ENCODE measurements around the gene ITGB6.
A peak's percentile ranks its signal among the peaks of the same experiment; 100 is the strongest.

The ITGB6 gene

DNA sequence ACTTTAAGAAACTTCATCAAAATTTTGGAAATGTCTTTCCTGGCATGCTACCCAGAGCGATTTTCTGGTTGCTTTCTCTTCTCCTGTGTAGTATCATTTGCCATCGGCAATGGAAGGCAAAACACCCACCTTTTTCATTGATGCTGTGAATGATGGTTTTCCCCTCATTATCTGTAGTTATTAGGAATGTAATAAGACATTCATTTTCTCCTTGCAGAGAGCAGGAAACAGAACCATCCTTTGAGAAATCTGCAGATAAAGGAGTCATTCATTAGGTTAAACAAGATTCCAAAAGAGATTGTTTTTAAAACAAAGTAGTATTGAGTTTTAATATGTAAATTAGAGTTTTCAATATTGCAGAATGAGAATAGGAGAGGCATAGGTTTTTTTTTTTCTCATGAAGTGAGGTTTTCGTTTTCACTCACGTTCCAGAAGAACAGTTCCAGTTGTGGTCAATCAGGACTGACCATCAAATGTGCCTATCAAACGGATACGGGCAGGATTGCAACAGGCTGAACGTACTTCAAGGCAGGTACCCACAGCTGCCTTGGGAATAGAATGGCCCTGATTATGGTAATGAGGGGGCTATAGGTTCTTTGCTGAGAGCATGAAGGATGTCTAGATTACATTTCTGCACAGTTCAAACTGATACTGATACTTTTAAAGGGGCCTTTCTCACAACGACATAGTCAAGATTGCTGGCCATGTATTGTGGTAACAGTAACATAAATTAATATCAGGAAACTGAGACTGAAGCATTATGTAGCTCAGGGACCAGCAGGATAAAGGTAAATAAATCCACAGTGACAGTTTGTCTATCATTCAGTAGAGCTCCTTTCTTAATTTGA lies 87.9 kb downstream of the ITGB6 start:
- in situ Hi-C loops (cut with HindIII; ENCODE audit: low pct_ligation_motif_present, low pct_unique_long_range_greater_than_20kb, low sequenced_read_pairs), result no loop called here

DNA sequence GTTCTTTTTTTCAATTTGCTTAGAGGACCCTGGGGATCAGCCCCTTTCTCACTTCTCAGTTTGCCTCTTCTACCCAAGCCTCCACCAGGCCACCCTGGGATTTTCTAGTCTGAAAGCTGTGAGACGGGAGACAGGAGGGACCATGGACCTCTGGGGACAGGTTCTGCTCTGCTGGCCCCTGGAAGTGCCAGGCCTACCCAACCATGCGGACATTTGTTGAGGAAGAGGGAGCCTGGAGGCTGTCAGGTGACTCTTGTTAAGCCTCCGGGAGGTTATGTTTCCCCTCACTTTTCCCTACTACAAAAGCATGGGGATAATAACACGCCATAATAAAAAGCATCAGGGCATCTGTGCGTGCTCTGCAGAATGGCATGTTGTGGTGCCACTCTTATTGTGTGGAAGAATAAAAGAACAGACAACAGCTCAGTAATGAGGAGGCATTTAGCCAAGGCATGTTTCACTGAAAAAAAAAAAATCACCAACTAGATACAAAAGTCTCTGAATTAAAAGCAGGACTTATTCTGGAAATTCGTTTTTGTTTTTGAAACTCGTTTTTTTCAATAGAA lies 89.3 kb downstream of the ITGB6 start:
- in situ Hi-C loops (cut with HindIII; ENCODE audit: low pct_ligation_motif_present, low pct_unique_long_range_greater_than_20kb, low sequenced_read_pairs), result no loop called here
- no peak for DNase-seq

More for the DNA sequence above, 87.9 kb downstream of the ITGB6 start:
- no peak for DNase-seq

DNA sequence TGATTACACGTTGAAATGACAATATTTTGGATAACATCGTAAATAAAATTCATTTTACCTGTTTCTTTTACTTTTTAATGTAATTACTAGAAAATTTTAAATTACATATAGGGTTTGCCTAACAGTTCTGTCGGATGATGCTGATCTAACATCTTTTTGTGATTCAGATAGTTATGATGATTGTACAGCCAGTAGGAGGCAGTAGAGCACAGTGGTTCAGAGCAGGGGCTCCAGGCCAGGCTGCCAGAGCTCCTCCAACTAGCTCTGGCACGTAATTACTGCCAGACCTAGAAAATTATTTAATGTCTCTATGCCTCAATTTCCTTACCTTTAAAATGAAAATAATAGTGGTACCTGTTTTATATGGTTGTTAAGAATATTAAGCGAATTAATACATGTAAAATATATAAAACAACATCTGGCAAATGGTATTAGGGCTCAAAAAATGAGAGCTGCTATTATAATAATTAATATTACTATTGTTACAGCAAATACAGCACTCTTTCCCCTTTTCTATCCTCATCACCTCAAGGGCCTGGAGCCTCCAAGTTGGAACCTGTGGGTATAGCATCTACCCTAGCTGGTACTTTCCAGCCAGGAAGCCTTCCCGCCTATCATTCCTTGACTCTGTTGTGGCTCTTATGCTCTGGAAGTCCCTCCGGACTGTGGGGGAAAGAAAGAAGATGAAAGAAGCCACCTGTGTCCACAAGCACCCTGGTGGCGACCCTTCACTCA lies 90.0 kb downstream of the ITGB6 start:
- in situ Hi-C loops (cut with HindIII; ENCODE audit: low pct_ligation_motif_present, low pct_unique_long_range_greater_than_20kb, low sequenced_read_pairs), result no loop called here
- peak; percentile 81 for DNase-seq

DNA sequence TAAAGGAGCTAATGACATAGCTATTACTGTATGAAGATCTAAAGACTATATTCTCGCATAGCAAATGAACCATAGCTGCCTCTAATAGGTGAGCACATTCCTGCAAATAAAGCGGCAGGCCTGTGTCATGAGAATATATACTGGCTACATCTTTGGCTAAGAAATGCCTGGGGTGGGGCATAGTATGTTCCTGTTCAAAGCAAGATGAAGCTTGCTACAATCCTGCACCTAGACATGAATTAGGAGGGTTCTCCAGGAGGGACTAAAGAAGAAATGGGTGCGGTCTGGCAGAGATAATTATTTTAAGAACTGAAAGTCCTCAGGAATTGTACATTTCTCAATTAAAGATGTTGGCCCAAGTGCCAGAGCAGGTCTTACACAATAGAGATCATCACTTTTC lies 90.8 kb downstream of the ITGB6 start:
- in situ Hi-C loops (cut with HindIII; ENCODE audit: low pct_ligation_motif_present, low pct_unique_long_range_greater_than_20kb, low sequenced_read_pairs), result no loop called here
- DNase-seq, result no peak

DNA sequence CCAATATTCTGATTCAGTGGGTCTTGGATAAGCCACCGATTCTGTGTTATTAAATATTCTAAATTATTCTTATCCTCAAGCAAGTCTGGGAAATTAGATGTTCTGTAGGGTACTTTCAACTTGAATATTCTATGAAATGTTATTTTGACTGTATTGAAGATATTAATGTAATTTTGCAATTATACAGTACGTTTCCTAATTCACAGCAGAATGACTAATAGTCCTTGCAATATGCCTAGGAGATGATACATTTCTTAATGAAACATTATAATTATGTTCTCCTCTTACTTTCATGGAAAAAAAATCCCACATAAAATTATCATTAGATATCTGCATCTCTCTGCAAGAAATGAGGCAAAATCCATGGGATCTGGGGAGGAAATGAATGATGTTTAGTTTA lies 91.4 kb downstream of the ITGB6 start:
- in situ Hi-C loops (cut with HindIII; ENCODE audit: low pct_ligation_motif_present, low pct_unique_long_range_greater_than_20kb, low sequenced_read_pairs), result no loop called here

DNA sequence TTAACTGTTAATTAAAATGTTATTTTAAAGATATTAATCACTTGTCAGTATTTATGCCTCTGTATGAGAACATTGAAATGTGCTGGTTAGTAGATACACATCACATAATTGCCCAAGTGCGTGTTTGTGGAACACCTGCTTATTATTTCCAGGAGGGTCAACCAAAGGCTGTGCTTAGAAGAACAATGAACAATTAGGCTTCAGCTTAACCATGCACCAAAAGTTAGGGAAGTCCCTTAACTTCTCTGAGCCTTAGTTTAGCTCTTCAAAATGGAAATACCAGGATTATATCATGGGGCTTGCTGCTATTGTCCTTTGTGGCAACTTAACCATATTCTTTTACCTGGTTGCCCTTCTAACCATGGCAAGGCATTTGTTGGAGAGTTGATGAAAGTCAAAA lies 94.7 kb downstream of the ITGB6 start:
- no peak for DNase-seq
- in situ Hi-C loops (cut with HindIII; ENCODE audit: low pct_ligation_motif_present, low pct_unique_long_range_greater_than_20kb, low sequenced_read_pairs), result no loop called here

More for the DNA sequence above, 91.4 kb downstream of the ITGB6 start:
- DNase-seq, result no peak

DNA sequence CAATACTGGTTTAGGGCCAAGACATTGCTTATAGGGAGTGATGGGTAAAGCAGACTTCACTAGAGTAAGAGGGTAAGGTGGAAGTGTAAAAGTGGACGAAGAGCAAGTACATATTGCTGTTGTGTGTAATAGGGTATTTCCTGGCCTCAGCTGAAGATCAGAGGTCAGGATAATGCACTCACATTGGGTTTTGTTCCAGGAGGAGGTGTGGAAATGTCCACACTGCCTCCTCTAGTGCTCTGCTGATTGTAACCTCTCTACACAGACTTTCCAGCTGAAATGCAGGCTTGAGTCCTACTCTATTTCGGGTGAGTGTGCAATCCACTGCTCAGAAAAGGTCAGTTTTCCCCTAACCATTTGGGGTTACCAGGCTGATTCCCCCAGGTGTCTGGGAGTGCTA lies 96.0 kb downstream of the ITGB6 start:
- in situ Hi-C loops (cut with HindIII; ENCODE audit: low pct_ligation_motif_present, low pct_unique_long_range_greater_than_20kb, low sequenced_read_pairs), result no loop called here
- DNase-seq, result no peak

DNA sequence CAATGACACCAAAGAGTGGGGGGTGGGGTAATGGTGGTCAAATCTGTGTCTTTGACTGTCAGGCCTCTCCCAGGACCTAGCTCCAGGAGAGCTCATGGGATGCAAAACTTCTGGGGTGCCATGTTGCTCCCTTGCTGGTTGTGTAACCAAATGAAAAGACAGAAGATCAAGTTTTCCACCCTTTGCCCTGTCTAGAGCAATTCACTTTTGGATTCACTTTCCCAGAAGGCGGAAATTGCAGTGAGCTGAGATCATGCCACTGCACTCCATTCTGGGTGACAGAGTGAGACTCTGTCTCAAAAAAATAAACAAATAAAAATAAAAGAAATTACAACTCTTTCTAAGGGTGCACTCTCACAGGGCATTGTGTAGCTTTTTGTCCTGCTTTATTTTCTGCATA lies 102.7 kb downstream of the ITGB6 start:
- DNase-seq, result no peak
- in situ Hi-C loops (cut with HindIII; ENCODE audit: low pct_ligation_motif_present, low pct_unique_long_range_greater_than_20kb, low sequenced_read_pairs), result no loop called here

DNA sequence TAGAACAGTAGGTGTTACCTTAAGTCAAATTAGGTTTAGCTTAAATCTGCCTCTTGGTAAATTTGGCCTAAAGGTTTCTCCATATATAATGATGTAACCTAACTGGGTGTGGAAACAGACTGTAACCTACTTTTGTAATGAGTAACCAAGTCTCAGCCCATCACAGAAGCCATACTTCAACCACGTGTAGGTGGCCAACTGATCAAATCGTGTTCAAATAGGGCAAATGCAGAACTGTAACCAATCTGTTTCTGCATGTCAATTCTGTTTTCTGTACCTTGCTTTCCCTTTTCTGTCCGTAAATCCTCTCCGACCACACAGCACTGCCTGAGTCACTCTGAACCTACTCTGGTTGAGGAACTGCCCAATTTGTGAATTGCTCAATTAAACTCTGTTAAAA lies 103.7 kb downstream of the ITGB6 start:
- in situ Hi-C loops (cut with HindIII; ENCODE audit: low pct_ligation_motif_present, low pct_unique_long_range_greater_than_20kb, low sequenced_read_pairs), result no loop called here
- DNase-seq, result no peak

DNA sequence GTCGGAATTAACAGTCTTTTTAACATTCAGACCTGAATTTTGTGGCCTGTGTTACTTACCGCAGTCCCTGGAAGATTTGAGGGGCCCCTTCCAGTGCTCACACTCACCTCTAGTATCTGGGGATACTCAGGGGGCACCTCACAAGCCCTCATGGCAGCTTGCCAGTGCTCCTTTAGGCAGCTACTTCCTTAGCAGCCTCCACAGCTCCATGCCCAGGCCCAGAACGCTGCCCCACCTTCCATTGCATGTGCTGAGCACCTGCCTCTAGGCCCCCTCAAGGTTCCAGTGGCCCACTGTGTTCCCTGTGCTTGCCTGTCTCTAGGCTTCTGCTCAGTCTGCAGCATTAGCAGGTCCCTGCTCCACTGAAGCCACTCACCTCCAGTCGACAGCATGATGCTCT lies 107.6 kb downstream of the ITGB6 start:
- DNase-seq, result no peak
- in situ Hi-C loops (cut with HindIII; ENCODE audit: low pct_ligation_motif_present, low pct_unique_long_range_greater_than_20kb, low sequenced_read_pairs), result no loop called here

DNA sequence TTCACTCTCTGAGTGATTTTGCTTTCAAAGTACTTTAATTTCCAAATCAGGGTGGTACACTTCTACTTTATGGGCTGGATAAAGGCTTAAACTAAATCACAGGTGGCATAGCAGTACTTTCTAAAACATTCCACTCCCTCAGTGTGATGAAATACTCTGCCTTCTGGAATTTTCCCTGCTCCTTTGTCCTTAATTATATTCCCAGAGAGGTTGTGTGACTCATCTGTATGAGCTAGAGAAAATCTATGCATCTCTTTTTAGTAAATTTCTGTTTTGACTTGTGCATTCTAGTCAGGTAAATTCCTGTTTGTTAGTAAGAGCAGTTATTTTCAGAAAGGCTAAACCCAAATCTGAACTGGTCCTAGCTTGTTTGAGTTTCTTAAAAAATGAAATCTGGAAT lies 108.7 kb downstream of the ITGB6 start:
- no peak for DNase-seq
- in situ Hi-C loops (cut with HindIII; ENCODE audit: low pct_ligation_motif_present, low pct_unique_long_range_greater_than_20kb, low sequenced_read_pairs), result no loop called here

DNA sequence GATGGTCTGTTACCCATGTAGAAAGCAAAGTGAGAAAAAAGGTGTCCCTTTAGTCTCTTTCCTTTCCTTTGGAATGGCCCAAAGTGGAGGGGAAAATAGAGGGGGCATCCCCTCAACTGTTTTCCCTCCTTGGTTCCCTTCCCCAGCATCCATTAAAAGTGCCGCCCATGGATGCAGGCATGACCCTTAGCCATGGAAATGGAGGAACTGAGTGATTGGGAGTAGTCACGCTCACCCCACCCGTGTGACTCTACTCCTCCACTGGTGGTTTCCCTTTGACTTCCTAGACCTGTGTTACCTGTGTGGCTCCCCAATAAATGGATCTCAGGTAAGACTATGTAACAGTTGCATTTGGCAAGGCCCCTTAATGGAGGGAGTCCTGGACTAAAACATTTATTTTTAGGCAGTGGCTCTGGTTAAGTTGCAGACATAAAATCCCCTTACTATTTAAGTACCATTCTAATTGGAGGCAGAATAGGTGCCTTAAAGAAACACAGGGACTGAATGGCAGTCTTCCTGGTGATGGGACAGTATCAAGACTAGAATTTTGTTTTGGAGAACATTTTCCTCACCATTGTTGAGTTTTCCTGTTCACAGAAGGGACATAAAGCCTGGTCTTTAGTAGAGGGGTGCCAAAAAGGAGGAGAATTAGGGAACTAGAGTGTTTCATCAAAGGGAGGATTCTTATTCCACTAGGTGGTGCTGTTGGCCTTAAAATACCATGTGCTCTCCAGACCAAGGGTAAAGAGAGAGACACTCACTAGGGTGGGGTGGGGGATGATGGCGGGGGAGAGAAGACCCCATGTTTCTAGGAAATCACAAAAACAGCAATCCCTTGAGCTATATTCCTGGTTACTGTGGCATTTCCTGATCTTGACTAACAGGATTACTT lies 112.0 kb downstream of the ITGB6 start:
- peak; percentile 58 for DNase-seq

DNA sequence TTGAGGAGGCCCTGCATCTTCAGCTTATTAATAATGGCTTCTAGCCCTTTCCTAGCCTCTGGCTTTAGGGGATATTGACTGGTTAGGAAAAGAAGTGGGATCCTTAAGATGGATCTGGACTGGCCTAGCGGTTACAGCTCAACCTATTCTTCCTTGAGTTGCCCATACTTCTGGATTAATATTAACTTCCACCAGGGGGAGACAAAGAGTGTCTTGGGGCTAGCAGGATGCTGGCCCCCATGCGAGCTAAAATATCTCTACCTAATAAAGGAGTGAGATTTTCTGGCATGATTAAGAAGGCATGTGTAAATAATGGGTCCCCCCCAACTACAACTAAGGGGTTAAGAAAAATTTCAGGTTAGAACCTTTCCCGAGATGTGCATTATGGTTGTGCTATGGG lies 114.4 kb downstream of the ITGB6 start:
- in situ Hi-C loops (cut with HindIII; ENCODE audit: low pct_ligation_motif_present, low pct_unique_long_range_greater_than_20kb, low sequenced_read_pairs), result no loop called here
- DNase-seq, result peak; percentile 37

More for the DNA sequence above, 112.0 kb downstream of the ITGB6 start:
- in situ Hi-C loops (cut with HindIII; ENCODE audit: low pct_ligation_motif_present, low pct_unique_long_range_greater_than_20kb, low sequenced_read_pairs), result no loop called here

DNA sequence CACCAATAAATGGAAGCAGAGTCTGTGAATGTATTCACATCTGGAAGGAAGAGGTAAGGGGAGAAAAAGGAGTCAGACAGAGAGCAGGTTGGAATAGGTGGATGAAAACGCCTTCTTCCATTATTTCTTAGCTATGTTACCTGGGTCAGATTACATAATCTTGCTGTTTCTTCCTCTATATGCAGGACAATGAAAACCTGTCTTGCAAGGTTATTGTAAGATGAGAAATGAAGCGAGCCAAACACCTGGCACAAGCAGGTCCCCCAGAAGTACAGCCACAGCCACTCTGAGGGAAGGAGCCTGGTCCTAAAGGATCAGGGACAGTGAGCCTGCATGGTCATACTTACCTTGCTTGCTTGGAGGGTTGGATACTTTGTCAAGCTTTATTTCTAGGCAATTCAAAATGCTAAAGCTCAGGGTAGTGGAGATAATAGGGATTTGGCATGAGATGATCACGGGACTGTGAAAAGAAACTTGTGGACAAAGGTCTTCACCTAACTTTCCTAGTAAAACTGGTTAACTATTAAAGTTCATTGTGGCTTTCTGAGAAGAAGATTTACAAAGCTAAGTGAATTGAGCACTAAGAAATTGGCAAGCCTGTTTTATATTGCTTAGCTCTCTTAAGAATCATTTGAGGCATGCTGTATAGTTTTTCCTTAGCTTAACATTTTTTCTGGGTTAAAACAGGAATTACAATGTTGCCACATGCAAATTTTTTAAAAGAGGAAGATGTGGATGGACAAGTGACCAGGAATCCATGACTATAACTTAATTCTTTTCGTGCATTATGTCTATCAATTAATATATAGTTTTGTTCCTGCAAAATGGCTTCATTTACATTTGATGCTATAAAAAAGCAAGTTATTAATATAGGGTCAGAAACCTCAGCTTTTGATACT lies 121.9 kb downstream of the ITGB6 start:
- in situ Hi-C loops (cut with HindIII; ENCODE audit: low pct_ligation_motif_present, low pct_unique_long_range_greater_than_20kb, low sequenced_read_pairs), result no loop called here
- DNase-seq, result no peak

DNA sequence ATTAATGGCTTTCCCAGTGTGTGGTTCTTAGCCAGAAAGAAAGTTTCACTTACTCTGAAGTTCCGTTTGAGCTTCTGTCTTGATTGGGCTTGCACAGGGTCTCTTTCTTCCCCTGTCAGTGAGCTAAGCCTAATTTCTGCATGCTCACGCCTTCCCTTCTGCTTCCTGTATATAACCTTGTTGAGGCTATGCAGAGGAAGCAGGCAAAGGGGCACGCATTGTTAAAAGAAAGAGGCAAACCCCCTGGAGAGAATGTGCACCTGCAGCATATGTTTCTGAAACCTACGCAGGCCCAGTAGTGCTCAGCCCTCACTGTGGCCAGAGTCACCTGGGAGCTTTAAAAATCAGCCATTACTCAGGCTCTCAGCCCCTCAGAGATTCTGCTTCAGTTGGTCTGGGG lies 123.2 kb downstream of the ITGB6 start:
- no peak for DNase-seq
- in situ Hi-C loops (cut with HindIII; ENCODE audit: low pct_ligation_motif_present, low pct_unique_long_range_greater_than_20kb, low sequenced_read_pairs), result no loop called here

DNA sequence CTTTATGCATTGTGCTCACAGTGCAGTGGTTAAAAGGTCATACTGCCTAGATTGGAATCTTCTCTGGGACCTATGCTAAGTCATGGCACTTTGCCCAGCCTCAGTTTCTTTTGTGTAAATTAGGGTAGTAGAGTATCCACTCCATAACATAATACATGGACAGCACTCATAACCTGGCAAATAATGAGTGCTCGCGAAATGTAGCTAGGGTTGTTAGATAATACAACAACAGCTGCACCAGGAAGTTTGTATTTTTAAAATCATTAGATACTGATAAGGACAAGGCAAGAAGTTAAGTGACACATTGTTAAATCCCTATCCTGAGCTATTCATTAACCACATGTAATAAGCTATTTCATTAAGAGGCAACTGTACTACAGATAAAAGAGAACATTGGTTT lies 123.8 kb downstream of the ITGB6 start:
- in situ Hi-C loops (cut with HindIII; ENCODE audit: low pct_ligation_motif_present, low pct_unique_long_range_greater_than_20kb, low sequenced_read_pairs), result no loop called here
- no peak for DNase-seq

DNA sequence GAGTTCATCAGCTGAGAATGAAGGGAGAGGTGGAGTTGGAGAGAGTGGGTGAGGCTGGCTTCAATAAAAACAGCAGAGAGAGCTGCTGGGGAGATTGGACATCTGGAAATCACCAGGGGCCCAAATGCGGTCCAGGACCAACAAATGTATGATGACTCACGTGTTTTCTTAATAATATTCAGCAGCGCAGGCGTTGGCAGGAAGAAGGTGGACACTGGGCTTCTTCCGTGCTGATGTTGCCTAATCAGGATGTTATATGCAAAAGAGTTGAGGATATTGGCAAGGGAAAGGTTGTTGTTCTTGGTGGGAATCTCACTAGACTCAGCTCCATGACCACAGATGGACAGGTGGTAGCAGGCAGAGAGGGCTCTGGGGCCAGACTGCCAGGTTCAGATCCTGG lies 124.9 kb downstream of the ITGB6 start:
- in situ Hi-C loops (cut with HindIII; ENCODE audit: low pct_ligation_motif_present, low pct_unique_long_range_greater_than_20kb, low sequenced_read_pairs), result no loop called here
- DNase-seq, result no peak
